Measurements from ENCODE around the gene PPFIBP1.
"Not testable (repeated sequence)": the region's sequence is repeated elsewhere in the genome, so short reads cannot be mapped to it uniquely, and the experiment has no call there.

The PPFIBP1 gene

GRCh38 chr12:27566626-27567025 lies 42.6 kb downstream of the PPFIBP1 start:
- no peak for DNase-seq (ENCODE audit: low spot score)

GRCh38 chr12:27571463-27571862 lies 47.5 kb downstream of the PPFIBP1 start:
- DNase-seq (ENCODE audit: low spot score), result no peak

DNA sequence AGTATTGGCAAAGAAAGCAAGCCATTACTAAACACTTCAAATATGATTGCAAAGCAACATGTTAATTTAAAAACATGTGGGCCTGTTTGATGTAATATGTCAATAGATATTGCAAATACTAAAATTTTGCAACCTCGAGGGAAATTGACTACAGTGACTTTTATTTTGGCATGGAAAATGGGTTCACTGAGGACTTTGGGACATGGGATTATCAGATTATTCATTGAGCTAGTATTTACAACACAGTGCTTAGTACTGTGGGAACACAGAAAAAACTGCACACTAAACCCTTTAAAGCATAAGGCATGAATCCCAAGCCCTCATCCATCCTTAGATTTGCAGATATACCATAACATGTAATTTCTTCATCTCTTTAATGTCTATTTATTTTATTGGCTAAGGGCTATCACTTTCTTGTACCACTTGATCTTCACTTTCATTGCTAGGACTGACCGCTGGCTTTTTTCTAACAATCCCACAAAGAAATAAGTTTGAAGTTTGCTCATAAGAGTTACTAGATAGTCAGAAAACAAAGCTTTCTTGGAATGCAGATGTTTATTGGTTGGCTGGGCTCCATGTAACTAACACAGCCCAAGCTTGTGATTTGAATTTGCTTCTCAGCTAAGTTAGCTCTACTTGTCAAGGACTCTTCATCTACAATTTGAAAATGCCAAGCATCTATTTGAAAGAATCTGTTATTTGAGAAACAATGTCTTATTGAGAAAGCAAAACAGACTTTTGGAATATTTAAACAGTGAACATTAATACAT lies 48.7 kb downstream of the PPFIBP1 start:
- no peak for DNase-seq (ENCODE audit: low spot score)

GRCh38 chr12:27573972-27574371 lies 50.0 kb downstream of the PPFIBP1 start:
- no peak for DNase-seq (ENCODE audit: low spot score)

DNA sequence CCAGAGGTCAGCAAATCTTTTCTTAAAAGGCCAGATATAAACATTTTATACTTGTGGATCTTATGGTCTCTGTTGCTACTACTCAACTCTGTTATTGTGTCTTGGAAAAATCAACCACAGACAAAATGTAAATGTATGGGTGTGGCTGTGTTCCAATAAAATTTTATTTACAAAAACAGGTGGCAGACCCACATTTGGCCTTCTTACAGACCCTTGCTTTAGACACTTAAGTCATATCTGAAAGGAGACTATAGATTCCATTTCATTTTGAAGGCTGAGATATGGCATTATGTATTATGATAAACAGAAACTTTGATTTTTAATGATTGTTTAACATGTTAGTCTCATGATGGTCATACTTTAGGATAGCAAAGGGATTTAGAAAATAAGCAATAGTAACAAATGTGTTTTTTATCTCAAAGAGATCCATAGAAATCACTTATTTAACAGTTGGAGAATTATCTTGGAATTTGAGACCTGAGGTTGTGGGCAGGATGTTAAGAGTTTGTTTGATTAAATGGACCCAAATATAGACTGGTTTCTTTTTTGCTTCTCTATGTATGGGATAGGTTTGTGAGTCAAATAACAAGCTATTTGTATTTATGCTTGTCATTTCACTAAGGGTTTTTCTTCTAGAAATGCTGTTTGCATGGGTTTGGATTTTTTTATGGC lies 51.2 kb downstream of the PPFIBP1 start:
- no peak for DNase-seq (ENCODE audit: low spot score)

- no peak for DNase-seq (ENCODE audit: low spot score)
Measured at GRCh38 chr12:27575762-27576118, 51.7 kb downstream of the PPFIBP1 start.

- no peak for DNase-seq (ENCODE audit: low spot score)
Measured at GRCh38 chr12:27576667-27577347, 52.8 kb downstream of the PPFIBP1 start.

DNA sequence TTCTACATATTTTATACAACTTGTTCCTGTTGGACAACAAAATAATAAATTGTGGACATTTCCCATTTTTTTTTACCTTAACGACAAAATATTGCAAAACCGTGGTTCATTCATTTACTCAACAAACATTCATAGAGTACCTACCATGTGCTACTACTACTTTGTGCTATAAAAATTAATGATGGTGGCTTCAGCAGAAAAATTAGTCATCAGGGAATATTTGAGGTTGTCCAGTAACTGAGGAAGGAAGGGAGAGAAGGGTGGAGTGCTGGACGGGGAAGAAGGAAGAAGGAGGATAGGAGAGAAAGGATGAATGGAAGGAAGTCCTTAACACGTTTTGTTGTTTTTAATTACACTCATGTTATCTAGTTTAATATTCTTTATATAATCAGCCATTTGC lies 53.7 kb downstream of the PPFIBP1 start:
- DNase-seq (ENCODE audit: low spot score), result no peak

DNA sequence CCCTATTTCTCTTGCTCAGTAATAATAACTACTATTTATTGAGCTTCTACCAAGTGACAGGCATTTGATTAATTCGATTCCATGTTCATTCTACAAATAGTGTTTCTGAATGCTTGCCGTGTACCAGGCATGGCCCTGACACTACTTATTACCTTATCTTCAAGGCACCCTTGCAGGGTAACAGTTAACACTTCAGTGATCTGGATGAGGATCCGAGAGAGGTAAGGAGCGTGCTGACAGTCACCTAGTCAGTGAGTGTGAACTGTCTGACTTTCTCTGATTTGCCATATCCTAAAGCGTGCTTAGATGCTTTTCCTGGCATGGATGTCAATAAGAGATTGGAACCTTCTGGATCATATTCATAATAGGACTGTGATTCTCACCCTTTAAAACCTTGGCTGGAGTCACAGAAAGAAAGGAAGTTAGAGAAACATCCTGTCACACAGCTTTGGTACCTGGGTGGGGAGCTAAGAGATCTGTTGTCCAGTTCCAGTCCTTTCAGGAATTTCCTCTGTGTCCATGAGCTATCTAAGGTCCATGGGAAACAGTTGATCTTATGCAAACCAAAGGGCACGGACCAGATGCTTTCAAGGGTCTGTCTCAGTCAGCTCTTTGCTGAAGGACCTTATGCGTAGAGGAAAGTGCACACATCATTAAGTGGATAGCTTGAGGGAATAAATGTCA lies 54.8 kb downstream of the PPFIBP1 start:
- DNase-seq (ENCODE audit: low spot score), result no peak

DNA sequence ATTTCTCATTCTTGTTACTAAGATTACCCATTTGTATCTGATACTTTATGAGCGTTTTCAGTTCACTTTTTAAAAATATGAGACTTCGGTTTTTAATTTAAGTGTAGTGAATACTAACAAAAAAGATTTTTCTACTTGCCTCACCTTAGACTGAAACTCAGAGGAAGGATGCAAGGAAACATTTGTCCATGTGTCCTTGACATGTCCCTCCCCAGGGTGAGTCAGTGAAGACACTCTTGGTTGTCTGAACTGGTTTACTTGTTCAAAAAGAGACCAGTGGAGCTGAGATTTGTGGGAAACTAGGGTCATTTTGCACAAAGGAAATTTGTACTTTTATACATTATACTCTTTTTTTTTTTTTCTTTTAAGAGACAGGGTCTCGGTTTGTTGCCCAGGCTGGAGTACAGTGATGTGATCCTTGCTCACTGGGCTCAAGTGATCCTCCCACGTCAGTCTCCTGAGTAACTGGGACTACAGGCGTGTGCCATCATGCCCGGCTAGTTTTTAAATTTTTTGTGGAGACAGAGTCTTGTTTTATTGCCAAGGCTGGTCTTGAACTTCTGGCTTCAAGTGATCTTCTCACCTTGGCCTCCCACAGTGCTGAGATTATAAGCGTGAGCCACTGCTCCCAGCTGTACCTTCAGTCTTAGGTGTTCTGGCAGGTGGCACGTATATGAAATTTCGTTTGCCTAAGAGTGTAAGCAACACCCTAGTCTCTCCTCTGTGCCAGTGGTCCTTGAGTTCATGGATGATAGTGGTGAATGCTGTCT lies 56.7 kb downstream of the PPFIBP1 start:
- no peak for DNase-seq (ENCODE audit: low spot score)

DNA sequence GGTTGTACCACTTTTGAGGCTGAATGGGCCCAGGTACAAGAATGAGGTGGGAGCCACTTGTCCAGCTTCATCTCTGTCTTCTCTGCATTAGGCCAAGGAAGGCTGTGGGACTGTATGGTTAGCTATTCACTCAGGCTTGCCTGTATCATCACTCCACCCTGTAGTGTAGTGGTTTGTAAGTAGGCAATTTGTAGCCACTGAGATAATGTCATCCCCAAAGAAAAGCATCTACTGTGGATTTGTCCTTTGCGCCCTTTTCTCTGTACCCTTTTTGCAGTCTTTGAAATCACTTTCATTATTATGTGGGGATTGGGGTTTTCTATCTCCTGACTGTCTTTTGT lies 57.3 kb downstream of the PPFIBP1 start:
- DNase-seq (ENCODE audit: low spot score), result not testable (repeated sequence)

GRCh38 chr12:27581833-27582232 lies 57.8 kb downstream of the PPFIBP1 start:
- DNase-seq (ENCODE audit: low spot score), result not testable (repeated sequence)

DNA sequence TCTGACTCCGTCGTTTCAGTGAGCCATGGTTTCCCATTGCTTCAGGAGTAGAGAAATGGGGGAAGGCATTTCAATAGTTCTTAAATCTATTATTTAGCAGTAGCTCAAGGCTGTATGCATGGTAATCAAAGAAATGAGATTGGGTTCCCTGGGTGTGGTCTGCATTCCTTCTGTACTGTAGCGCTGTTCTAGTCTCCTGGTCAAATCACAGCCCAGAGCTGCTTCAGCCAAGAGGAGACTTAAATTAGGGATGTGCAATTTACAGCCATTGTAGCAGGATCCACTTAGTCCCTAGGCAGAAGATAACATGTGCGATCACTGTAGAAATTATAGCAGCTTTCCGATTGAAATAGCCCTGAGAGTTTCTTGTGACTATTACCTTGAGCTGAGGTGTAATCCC lies 58.4 kb downstream of the PPFIBP1 start:
- DNase-seq (ENCODE audit: low spot score), result not testable (repeated sequence)

DNA sequence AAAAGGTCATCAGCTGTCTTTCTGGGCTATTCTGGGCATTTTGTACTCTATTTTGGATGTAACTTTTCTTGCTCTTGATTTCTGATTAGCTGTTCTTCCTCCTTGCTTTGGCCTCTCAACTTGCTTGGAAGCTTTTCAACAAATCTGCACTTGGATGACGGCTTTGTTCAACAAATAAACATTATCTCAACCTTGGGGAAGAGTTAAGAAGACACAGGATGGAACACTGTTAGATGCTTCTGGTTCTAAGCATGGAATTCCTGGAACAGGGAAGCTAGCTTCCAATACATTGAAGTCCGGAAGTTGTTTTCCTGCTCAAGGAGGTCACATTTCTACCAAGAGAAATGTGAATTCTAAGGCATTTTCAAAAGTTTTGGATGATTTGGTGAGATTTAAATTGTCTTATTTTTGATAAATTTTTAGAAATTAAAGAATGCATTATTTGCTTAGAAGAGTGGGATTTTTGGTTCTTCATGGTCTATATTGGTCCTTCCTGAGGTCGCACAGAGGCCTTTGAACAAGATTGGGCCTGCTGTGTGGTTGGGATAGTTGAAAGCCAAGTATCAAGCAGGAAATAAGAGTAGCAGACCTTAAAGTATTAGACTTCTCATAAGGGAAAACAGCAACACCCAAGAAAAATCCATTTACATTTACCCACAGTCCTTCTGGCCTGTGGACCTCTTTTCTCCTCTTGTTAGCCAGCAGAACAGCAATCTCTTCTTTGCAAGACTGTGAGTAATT lies 59.2 kb downstream of the PPFIBP1 start:
- DNase-seq (ENCODE audit: low spot score), result no peak

GRCh38 chr12:27583981-27584380 lies 60.0 kb downstream of the PPFIBP1 start:
- DNase-seq (ENCODE audit: low spot score), result no peak

- DNase-seq (ENCODE audit: low spot score), result no peak
Measured at GRCh38 chr12:27585739-27586265, 61.8 kb downstream of the PPFIBP1 start.

DNA sequence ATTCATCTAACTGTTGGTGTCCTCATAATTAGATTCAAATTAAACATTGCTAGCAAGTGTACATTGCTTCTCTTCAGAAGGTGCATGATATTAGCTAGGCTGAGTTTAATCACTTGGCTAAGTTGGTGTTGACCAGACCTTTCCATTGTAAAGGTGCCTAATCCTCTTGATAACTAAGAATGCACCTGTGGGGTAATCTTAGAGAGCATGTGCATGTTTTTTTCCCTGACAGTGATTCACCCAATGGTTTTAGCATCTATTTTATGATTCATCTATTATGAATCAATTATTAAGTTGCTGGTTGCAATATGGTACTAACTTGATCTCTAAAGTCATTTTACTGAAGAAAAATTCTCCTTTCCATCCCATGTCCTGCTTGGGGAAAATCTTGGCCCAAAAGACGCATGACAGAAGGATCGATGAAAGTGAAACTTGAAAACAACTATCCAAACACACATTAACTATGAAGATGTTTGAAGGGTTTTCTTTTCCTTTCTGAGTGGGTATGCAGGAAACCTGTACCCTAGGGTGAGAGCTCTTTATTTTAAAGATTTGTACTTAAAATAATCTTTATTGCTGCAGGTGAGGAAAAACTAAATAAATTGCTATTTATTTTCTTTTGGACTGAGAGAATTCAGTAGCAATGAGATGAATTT lies 64.2 kb downstream of the PPFIBP1 start:
- DNase-seq (ENCODE audit: low spot score), result not testable (repeated sequence)

GRCh38 chr12:27588776-27589175 lies 64.8 kb downstream of the PPFIBP1 start:
- DNase-seq (ENCODE audit: low spot score), result no peak

DNA sequence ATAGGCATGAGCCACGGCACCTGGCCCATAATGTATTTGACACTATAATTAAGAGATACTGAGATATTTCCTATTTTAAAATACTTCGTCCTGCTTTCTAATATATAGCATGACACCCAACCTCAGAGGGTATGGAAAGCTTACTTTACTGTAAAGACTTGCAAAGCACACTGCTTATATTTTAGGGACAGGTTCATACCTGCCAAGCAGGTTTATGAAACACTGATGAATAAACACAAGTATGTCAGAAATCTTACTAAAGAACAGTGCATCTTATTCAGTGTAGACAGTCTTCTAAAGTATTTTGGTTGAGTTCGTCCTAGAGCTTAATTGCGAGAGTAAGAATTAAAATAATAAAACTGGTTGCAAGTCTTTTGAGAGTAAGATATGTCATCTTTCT lies 65.4 kb downstream of the PPFIBP1 start:
- DNase-seq (ENCODE audit: low spot score), result no peak

DNA sequence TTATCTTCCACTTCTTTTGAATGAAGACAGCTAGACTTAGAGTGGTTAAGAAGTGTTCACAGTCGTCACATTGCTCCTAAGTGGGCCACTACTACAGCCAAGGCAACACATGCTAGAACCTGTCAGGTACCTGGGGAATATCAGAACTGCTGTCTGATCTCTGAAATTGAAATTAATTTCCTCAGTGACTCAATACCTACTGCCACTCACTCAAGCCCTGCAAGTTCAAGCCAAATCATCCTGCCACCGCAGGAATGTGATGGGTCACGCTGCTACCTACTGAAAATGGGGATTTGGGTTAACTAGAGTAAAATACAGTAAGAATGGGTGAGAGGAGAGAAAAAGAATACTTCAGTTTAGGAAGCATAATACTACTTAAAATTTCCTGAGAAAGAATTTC lies 67.7 kb downstream of the PPFIBP1 start:
- DNase-seq (ENCODE audit: low spot score), result not testable (repeated sequence)
